Spleen (tissue), 11 donors: ENCODE results near the gene ZNF740. TPM values are rescaled to one million over a fixed set of nuclear protein-coding genes. Genes with fewer than 3 reads are reported as not detected.

ENCODE experiments used
- DNase-seq: peaks from one replicate; pipeline ENCODE4 v3.0.0-alpha.2; 2020
- H3K27ac ChIP-seq, 8 donors: fragments of 200-600 bp; sonication (generic) in 7 of 8; 1 replicate in 4 of 8; 2 replicates in 4 of 8; pipeline versions ENCODE4 v1.5.0 to v1.8.0; 2016 to 2021; ENCODE audit warnings: inconsistent platforms in 4 of 8, mild to moderate bottlenecking in 4 of 8, moderate library complexity in 1 of 8
- H3K27me3 ChIP-seq, 7 donors: fragments of 200-600 bp; sonication (generic) in 6 of 7; replicated peaks in 1 of 7; 1 replicate in 4 of 7; 2 replicates in 3 of 7; pipeline versions ENCODE4 v1.5.0 to v1.8.0; 2016 to 2021; ENCODE audit warnings: inconsistent platforms in 3 of 7, mild to moderate bottlenecking in 1 of 7
- H3K36me3 ChIP-seq, 6 donors: fragments of 200-600 bp; sonication (generic) in 5 of 6; 1 replicate in 4 of 6; 2 replicates in 2 of 6; pipeline versions ENCODE4 v1.5.0 to v1.8.0; 2016 to 2021; ENCODE audit warnings: inconsistent platforms in 2 of 6
- H3K4me1 ChIP-seq, 6 donors: fragments of 200-600 bp; sonication (generic) in 5 of 6; 1 replicate in 3 of 6; 2 replicates in 3 of 6; pipeline versions ENCODE4 v1.5.0 to v1.8.0; 2016 to 2021; ENCODE audit warnings: inconsistent platforms in 3 of 6
- H3K4me3 ChIP-seq, 8 donors: fragments of 200-600 bp; sonication (generic) in 7 of 8; 1 replicate in 4 of 8; 2 replicates in 4 of 8; pipeline versions ENCODE4 v1.5.0 to v1.8.0; 2016 to 2021; ENCODE audit warnings: inconsistent platforms in 4 of 8, mild to moderate bottlenecking in 4 of 8, moderate library complexity in 2 of 8
- H3K9me3 ChIP-seq, 8 donors: fragments of 200-600 bp; sonication (generic) in 7 of 8; 1 replicate in 4 of 8; 2 replicates in 4 of 8; pipeline versions ENCODE4 v1.5.0 to v1.8.0; 2016 to 2021; ENCODE audit warnings: inconsistent platforms in 4 of 8
- POLR2A ChIP-seq, 3 donors: fragments of 450-650 bp; IDR thresholded peaks; one replicate each; pipeline ENCODE4 v1.5.1; 2017; ENCODE audit warnings: antibody characterized with exemption in 3 of 3, mild to moderate bottlenecking in 1 of 3
- POLR2AphosphoS5 ChIP-seq, 3 donors: sonication (generic); formaldehyde crosslinking; IDR thresholded peaks; one replicate each; pipeline ENCODE4 v1.5.1; 2017; ENCODE audit warnings: antibody characterized with exemption in 3 of 3
- WGBS, 5 donors: extraction: QIAGEN DNeasy Blood & Tissue Kit in 3 of 5; methylation state at CpG; one replicate each; pipeline versions ENCODE4 v1.1.5 to v1.1.7; 2013 to 2018; 5-methylcytosine and 5-hydroxymethylcytosine counted together
- intact Hi-C: fragments of 100-400 bp; cut with DNase I; formaldehyde crosslinking; loops from one replicate; pipeline ENCODE4 v1.15.0; 2023; ENCODE audit warnings: low total_unique reads
- polyA plus RNA-seq, 3 donors: library from polyadenylated mRNA; stranded (reverse); fragments of 200-250 nt; gene quantifications; one replicate each; pipeline ENCODE4 v1.2.1, GENCODE V29; 2013
- total RNA-seq, 7 donors: library from RNA; depleted of rRNA in 3 of 7; stranded (reverse); fragments of >200 nt in 3 of 7; fragmentation: NEBNext Ultra II Directional in 4 of 7; extraction: Animal tissue kit (Norgen Biotek cat#: 25700) in 4 of 7; gene quantifications; one replicate each; pipeline versions ENCODE4 v1.1.0 to v1.2.1, GENCODE V29; 2016 to 2021
- TF ChIP-seq, protein P1 (sequence below), 11 experiments: fragments of 200-600 bp in 7 of 11; fragments of 450-650 bp in 4 of 11; sonication (generic) in 4 of 11; IDR thresholded peaks in 8 of 11; conservative IDR thresholded peaks in 3 of 11; 1 replicate in 7 of 11; 2 replicates in 4 of 11; pipeline versions ENCODE4 v1.4.0 to v1.8.0; 2016 to 2021; ENCODE audit warnings: antibody characterized with exemption in 11 of 11, inconsistent platforms in 4 of 11, mild to moderate bottlenecking in 1 of 11
- donor health status: healthy with polysubstance abuse.
- donor health status: DM: no; HTN: no; CAD: no; lungs with moderate emphysema.
- donor health status: DM: no; HTN: no; CAD: no.
- donor health status: Bipolar disorder and iron deficiency.
- donor health status: healthy.
- donor health status: DM: no; HTN: no; CAD: no.
- donor health status: DM: yes; HTN: yes; CAD: no.

Gene ZNF740
- total and polyA plus RNA-seq, 10 donors, result 5.6 to 66.1 (median 27.4) TPM

DNA sequence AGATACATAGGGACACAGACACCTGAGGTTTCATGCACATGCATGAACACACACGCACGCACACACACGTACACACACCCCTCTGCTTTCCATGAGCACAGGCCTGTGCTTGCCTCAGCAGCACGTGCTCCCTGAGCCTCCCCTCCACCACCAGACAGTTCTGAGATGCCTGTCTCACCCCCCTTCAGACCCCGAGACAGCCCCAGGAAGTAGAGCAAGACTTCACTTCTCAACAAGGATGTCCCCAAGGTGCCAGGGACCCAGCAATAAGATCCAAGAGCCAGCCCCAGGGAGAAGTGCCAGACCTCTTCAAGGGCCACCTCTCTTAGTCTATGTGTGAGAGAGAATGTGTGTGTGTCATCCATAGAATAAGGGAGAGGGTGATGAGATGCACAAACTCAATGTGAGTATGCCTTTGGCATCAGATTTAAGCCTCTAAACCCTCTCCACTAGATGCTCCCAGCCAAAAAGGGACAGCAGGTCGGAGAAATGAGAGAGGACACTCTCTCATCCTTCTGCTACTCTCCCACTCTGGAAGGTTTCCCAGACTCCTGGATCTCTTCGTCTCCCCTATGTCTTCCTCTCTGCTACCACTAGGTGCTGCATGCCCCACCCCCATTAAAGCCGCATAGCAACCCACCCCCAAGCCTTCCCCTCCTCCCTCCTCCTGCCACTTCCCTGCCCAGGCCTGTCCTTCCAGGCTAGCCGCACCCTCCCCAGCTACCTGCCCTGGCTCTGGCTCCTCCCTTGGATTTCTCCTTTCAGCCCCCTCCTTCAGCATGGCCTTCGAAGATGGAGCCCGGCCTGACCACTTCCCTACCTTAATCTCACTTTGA is 43.8 kb downstream of the ZNF740 start:
- peak overlapping the region in 5 of 8 donors; percentile 44 to 98 (median 98) for H3K27ac ChIP-seq
- DNase-seq, result peak; percentile 61
- TF ChIP-seq POLR2AphosphoS5 (IDR thresholded peaks at IDR 0.05), result no peak
- no peak for TF ChIP-seq POLR2A (IDR thresholded peaks at IDR 0.05)
- TF ChIP-seq, protein P1, sequence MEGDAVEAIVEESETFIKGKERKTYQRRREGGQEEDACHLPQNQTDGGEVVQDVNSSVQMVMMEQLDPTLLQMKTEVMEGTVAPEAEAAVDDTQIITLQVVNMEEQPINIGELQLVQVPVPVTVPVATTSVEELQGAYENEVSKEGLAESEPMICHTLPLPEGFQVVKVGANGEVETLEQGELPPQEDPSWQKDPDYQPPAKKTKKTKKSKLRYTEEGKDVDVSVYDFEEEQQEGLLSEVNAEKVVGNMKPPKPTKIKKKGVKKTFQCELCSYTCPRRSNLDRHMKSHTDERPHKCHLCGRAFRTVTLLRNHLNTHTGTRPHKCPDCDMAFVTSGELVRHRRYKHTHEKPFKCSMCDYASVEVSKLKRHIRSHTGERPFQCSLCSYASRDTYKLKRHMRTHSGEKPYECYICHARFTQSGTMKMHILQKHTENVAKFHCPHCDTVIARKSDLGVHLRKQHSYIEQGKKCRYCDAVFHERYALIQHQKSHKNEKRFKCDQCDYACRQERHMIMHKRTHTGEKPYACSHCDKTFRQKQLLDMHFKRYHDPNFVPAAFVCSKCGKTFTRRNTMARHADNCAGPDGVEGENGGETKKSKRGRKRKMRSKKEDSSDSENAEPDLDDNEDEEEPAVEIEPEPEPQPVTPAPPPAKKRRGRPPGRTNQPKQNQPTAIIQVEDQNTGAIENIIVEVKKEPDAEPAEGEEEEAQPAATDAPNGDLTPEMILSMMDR (IDR thresholded peaks at IDR 0.05 in 8 of 11, conservative IDR thresholded peaks at IDR 0.05 in 3 of 11), result no peak
- H3K27me3 ChIP-seq, result peaks cover 0 to 5% (median 0%) of the 10 kb centered on the region in 7 donors
- WGBS, 5 donors, result 67 to 77% (median 68%) methylated on average over 11 of the region's 11 CpGs
- no peaks in the 10 kb centered on the region for H3K9me3 ChIP-seq
- peaks cover 11 to 53% (median 41%) of the 10 kb centered on the region in 6 donors for H3K4me1 ChIP-seq
- no peaks in the 10 kb centered on the region for H3K36me3 ChIP-seq
- no peak overlapping the region for H3K4me3 ChIP-seq
- intact Hi-C loops, result no loop called here

DNA sequence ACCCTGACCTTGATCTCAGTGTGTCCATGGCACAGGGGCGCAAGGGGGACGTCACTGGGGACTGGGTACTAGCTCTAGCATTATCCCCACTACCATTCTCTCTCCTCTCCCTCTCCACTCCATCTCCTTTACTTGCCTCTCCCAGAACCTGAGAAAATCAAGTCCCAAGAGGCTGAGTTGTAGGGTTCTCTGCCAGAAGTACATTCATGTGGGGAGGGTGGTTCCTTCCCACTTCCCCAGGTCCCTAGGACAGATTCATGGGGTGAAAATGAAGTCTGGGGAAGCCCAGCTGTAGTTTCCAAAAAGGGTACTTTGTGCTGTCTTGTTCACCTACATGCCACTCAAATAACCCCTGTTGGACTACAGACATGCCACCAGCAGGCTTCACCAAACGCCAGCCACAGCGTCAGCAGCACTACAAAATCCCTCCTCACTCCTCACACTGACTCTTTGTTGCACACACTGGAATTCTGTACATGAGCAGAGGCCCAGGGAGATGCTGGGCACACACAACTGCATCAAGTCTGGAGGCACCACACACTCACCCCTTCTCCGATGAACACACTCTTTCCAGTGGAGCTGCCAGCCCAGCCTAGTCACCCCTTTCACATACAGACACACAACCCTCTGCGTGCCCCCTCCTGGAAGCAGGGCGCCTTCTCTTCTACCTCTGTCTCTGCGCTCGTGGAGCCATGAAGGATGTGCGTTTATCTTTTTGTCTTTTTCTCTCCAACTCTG is 44.5 kb downstream of the ZNF740 start:
- Histone ChIP-seq H3K4me3 (no peak overlapping the region), H3K36me3 (no peaks in the 10 kb centered on the region), H3K27ac (peak overlapping the region in 2 of 8 donors; percentile 98), H3K9me3 (no peaks in the 10 kb centered on the region), H3K27me3 (peaks cover 0 to under 1% (median 0%) of the 10 kb centered on the region in 7 donors), H3K4me1 (peaks cover 11 to 46% (median 36%) of the 10 kb centered on the region in 6 donors)
- no peak for TF ChIP-seq POLR2AphosphoS5 (IDR thresholded peaks at IDR 0.05)
- no peak for TF ChIP-seq POLR2A (IDR thresholded peaks at IDR 0.05)
- TF ChIP-seq, protein P1 (IDR thresholded peaks at IDR 0.05 in 8 of 11, conservative IDR thresholded peaks at IDR 0.05 in 3 of 11), result no peak
- 87 to 92% (median 91%) methylated on average over 10 of the region's 10 CpGs for WGBS, 5 donors
- intact Hi-C loops, result no loop called here
- DNase-seq, result peak; percentile 58

DNA sequence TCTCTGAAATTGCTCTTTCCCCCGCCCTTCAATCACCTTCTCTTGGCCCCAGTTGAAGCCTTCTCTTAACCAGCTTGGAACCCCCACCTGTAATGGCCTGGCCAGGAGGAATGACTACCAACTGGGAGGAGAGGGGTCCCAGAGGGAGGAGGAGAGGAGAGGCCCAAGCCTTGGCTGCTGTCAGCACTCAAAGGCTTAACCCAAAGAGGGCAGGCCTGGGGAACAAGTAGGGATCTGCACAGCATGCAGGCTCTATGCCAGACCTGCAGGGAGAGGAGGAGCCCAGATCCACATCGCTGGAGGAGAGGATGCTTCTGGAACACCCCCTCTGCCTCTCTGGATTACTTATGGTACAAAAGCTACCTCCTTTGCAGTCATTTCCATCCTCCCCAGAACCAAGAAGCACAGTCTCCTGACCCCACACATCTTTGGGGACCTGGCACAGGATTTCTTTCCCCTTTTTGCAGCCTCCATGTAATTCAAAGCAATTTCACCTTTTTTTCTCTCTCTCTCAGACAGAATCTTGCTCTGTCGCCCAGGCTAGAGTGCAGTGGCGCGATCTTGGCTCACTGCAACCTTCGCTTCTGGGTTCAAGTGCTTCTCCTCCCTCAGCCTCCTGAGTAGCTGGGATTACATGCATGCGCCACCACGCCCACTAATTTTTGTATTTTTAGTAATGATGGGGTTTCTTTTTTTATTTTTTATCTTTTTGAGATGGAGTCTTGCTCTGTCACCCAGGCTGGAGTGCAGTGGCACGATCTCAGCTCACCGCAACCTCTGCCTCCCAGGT is 45.3 kb downstream of the ZNF740 start:
- peaks cover 11 to 44% (median 33%) of the 10 kb centered on the region in 6 donors for H3K4me1 ChIP-seq
- no peaks in the 10 kb centered on the region for H3K9me3 ChIP-seq
- intact Hi-C loops, result no loop called here
- no peaks in the 10 kb centered on the region for H3K36me3 ChIP-seq
- H3K27me3 ChIP-seq, result no peaks in the 10 kb centered on the region
- 91 to 97% (median 95%) methylated on average over 10 of the region's 10 CpGs for WGBS, 5 donors
- H3K4me3 ChIP-seq, result no peak overlapping the region
- peak; percentile 58 for DNase-seq
- TF ChIP-seq POLR2AphosphoS5 (IDR thresholded peaks at IDR 0.05), result no peak
- no peak for TF ChIP-seq POLR2A (IDR thresholded peaks at IDR 0.05)
- TF ChIP-seq, protein P1 (IDR thresholded peaks at IDR 0.05 in 8 of 11, conservative IDR thresholded peaks at IDR 0.05 in 3 of 11), result no peak
- no peak overlapping the region for H3K27ac ChIP-seq
